HepG2 (cell line): ENCODE results near the gene RNPEPL1. TPM values are rescaled to one million over a fixed set of nuclear protein-coding genes. Genes with fewer than 3 reads are reported as not detected.

ENCODE experiments used
- ATAC-seq: fragments of 200-7000 bp; cut with Tn5 transposase; 3 replicates; pipeline ENCODE4 v1.9.1; 2020; ENCODE audit warnings: mild to moderate bottlenecking, moderate library complexity
- BruUV-seq: library from RNA; stranded (reverse); fragments of 400-500 nt; replicated peaks from 2 replicates; lab custom pipeline; 2021; lab: Mats Ljungman, UMichigan
- CTCF ChIA-PET: fragments of 300-600 bp; formaldehyde crosslinking; extraction: SDS; loops from one replicate; lab custom pipeline; 2021; ENCODE audit warnings: low total read pairs, inconsistent platforms, low intra/inter-chr PET ratio; lab: Yijun Ruan, JAX
- POLR2A ChIA-PET: fragments of 350-600 bp; sonication (Branson Sonifier 250); formaldehyde crosslinking; loops from one replicate; lab custom pipeline; 2020; ENCODE audit warnings: antibody characterized with exemption, inconsistent platforms; lab: Yijun Ruan, JAX
- DNase-seq: peaks from one replicate; pipeline ENCODE4 v3.0.0-alpha.2; 2015; ENCODE audit warnings: low spot score
- FAIRE-seq: peaks from 3 replicates; lab custom pipeline; 2011; peaks lifted over from hg19 to GRCh38; lab: Jason Lieb, UNC
- H2AFZ ChIP-seq: one replicate; pipeline ENCODE4 v1.6.1; 2011; ENCODE audit warnings: low read length, inconsistent platforms
- H3K27ac ChIP-seq: fragments of 300-600 bp; 3 replicates; pipeline ENCODE4 v1.8.0; 2011; ENCODE audit warnings: mixed run types, mild to moderate bottlenecking, mixed read lengths, low read length, inconsistent platforms; ENCODE audit not compliant: insufficient read depth; ENCODE audit errors: extremely low read length
- H3K27me3 ChIP-seq, 2 experiments: fragments of 200-600 bp in 1 of 2; 2 replicates in 1 of 2; 3 replicates in 1 of 2; pipeline versions ENCODE4 v1.6.0 to v1.8.0; 2011; ENCODE audit warnings: low read length in 2 of 2, mild to moderate bottlenecking in 2 of 2, moderate library complexity in 2 of 2, inconsistent platforms in 1 of 2; ENCODE audit not compliant: insufficient read depth in 2 of 2, control insufficient read depth in 1 of 2
- H3K36me3 ChIP-seq, 2 experiments: fragments of 200-600 bp in 1 of 2; replicated peaks in 1 of 2; 2 replicates in 1 of 2; 3 replicates in 1 of 2; pipeline versions ENCODE4 v1.5.1 to v1.8.0; 2011; ENCODE audit warnings: low read length in 2 of 2, inconsistent platforms in 1 of 2; ENCODE audit not compliant: insufficient read depth in 2 of 2, control insufficient read depth in 1 of 2
- H3K4me1 ChIP-seq: 2 replicates; pipeline ENCODE4 v1.5.1; 2012; ENCODE audit warnings: low read length, inconsistent platforms; ENCODE audit not compliant: insufficient read depth
- H3K4me2 ChIP-seq: 2 replicates; pipeline ENCODE4 v1.6.0; 2011; ENCODE audit warnings: low read depth, low read length, inconsistent platforms
- H3K4me3 ChIP-seq, 3 experiments: fragments of 200-600 bp in 1 of 3; sonication (generic), shearing (Covaris generic) in 1 of 3; replicated peaks in 1 of 3; 2 replicates each; pipeline ENCODE4 v1.5.1; 2011 to 2016; ENCODE audit warnings: low read length in 3 of 3, inconsistent platforms in 2 of 3, low read depth in 2 of 3, mild to moderate bottlenecking in 2 of 3, control low read depth in 1 of 3, mixed read lengths in 1 of 3; ENCODE audit not compliant: insufficient read depth in 1 of 3
- H3K79me2 ChIP-seq: one replicate; pipeline ENCODE4 v1.6.1; 2011; ENCODE audit warnings: low read length, inconsistent platforms; ENCODE audit not compliant: insufficient read depth
- H3K9ac ChIP-seq: 2 replicates; pipeline ENCODE4 v1.6.0; 2011; ENCODE audit warnings: mild to moderate bottlenecking, low read depth, low read length, inconsistent platforms; ENCODE audit not compliant: insufficient read depth
- H3K9me3 ChIP-seq: 2 replicates; pipeline ENCODE4 v1.5.1; 2012; ENCODE audit warnings: mild to moderate bottlenecking, low read length
- H4K20me1 ChIP-seq: 2 replicates; pipeline ENCODE4 v1.6.0; 2011; ENCODE audit warnings: inconsistent platforms, mild to moderate bottlenecking, low read length, moderate library complexity; ENCODE audit not compliant: insufficient read depth
- FOXP1 ChIP-seq, 2 experiments: fragments of 450-650 bp in 1 of 2; IDR thresholded peaks; 2 replicates each; pipeline ENCODE4 v1.6.1; 2017 to 2018; ENCODE audit warnings: antibody characterized with exemption in 1 of 2
- HDAC6 ChIP-seq: fragments of 200-600 bp; sonication (generic); IDR thresholded peaks from 2 replicates; pipeline ENCODE4 v1.7.0; 2017; ENCODE audit warnings: mild to moderate bottlenecking, antibody characterized with exemption, low read length, low read depth
- MTA1 ChIP-seq: sonication (generic); formaldehyde crosslinking; IDR thresholded peaks from 2 replicates; pipeline ENCODE4 v1.4.0; 2020; ENCODE audit warnings: missing genetic modification reagents, mild to moderate bottlenecking, borderline replicate concordance
- NFIC ChIP-seq: IDR thresholded peaks from 2 replicates; pipeline ENCODE4 v1.6.1; 2012; ENCODE audit warnings: mild to moderate bottlenecking, low read length, inconsistent platforms
- RFX3 ChIP-seq: IDR thresholded peaks from 2 replicates; pipeline ENCODE4 v1.6.1; 2016; ENCODE audit warnings: missing biosample characterization, missing genetic modification reagents
- SOX6 ChIP-seq, 2 experiments: fragments of 450-650 bp in 1 of 2; sonication (generic) in 1 of 2; formaldehyde crosslinking in 1 of 2; IDR thresholded peaks; 2 replicates each; pipeline versions ENCODE4 v1.4.0 to v1.6.1; 2017 to 2020; ENCODE audit warnings: antibody characterized with exemption in 1 of 2, mild to moderate bottlenecking in 1 of 2, missing genetic modification reagents in 1 of 2
- ZNF10 ChIP-seq: sonication (generic); formaldehyde crosslinking; IDR thresholded peaks from 2 replicates; pipeline ENCODE4 v1.4.0; 2020; ENCODE audit warnings: mild to moderate bottlenecking, low read depth, missing genetic modification reagents, borderline replicate concordance
- WGBS: methylation state at CpG from one replicate; pipeline ENCODE4 v1.1.6; 2017; ENCODE audit warnings: low lambda C conversion rate; 5-methylcytosine and 5-hydroxymethylcytosine counted together
- in situ Hi-C: cut with HindIII; loops from 2 replicates; pipeline ENCODE4 v1.10.0; 2017; ENCODE audit warnings: low pct_unique_long_range_greater_than_20kb; ENCODE audit not compliant: extremely low pct_ligation_motif_present
- intact Hi-C: fragments of 100-400 bp; cut with micrococcal nuclease; formaldehyde crosslinking; loops from one replicate; pipeline ENCODE4 v1.10.0; 2022; ENCODE audit not compliant: unreplicated experiment
- polyA plus RNA-seq, 8 experiments: library from polyadenylated mRNA; depleted of rRNA in 3 of 8; stranded (reverse) in 7 of 8; unstranded in 1 of 8; fragments of >200 nt; fragmentation: Illumina TruSeq in 4 of 8; extraction: Trizol in 4 of 8; gene quantifications; 2 replicates each; pipeline versions ENCODE4 v1.2.1 to v1.2.3, GENCODE V29; 2011 to 2016; ENCODE audit warnings: low read depth in 4 of 8, missing spikeins in 1 of 8, mixed read lengths in 1 of 8; ENCODE audit not compliant: insufficient read depth in 1 of 8
- total RNA-seq, 5 experiments: library from RNA; depleted of rRNA; stranded (reverse); fragments of >200 nt; fragmentation: Illumina TruSeq; extraction: Trizol; gene quantifications; 2 replicates each; pipeline ENCODE4 v1.2.3, GENCODE V29; 2016; ENCODE audit warnings: low read depth in 1 of 5
- TF ChIP-seq, protein P1 (sequence below): sonication (generic); formaldehyde crosslinking; IDR thresholded peaks from 2 replicates; pipeline ENCODE4 v1.4.0; 2020; ENCODE audit warnings: missing genetic modification reagents
- TF ChIP-seq, protein P2 (sequence below): sonication (generic); formaldehyde crosslinking; IDR thresholded peaks from 2 replicates; pipeline ENCODE4 v1.4.0; 2020; ENCODE audit warnings: missing genetic modification reagents, borderline replicate concordance
- TF ChIP-seq, protein P3 (sequence below): sonication (generic); formaldehyde crosslinking; IDR thresholded peaks from 2 replicates; pipeline ENCODE4 v1.4.0; 2020; ENCODE audit warnings: missing genetic modification reagents
- TF ChIP-seq, protein P4 (sequence below): sonication (generic); formaldehyde crosslinking; IDR thresholded peaks from 2 replicates; pipeline ENCODE4 v1.4.0; 2020; ENCODE audit warnings: mild to moderate bottlenecking, missing genetic modification reagents
- TF ChIP-seq, protein P5 (sequence below): fragments of 450-650 bp; IDR thresholded peaks from 2 replicates; pipeline ENCODE4 v1.6.1; 2016

RNPEPL1 gene
- total and polyA plus RNA-seq, 2 of the 13 experiments (the other 11 are each of a cell fraction or from before 2014, with no cell fraction given), result 13.0 to 18.0 TPM

DNA sequence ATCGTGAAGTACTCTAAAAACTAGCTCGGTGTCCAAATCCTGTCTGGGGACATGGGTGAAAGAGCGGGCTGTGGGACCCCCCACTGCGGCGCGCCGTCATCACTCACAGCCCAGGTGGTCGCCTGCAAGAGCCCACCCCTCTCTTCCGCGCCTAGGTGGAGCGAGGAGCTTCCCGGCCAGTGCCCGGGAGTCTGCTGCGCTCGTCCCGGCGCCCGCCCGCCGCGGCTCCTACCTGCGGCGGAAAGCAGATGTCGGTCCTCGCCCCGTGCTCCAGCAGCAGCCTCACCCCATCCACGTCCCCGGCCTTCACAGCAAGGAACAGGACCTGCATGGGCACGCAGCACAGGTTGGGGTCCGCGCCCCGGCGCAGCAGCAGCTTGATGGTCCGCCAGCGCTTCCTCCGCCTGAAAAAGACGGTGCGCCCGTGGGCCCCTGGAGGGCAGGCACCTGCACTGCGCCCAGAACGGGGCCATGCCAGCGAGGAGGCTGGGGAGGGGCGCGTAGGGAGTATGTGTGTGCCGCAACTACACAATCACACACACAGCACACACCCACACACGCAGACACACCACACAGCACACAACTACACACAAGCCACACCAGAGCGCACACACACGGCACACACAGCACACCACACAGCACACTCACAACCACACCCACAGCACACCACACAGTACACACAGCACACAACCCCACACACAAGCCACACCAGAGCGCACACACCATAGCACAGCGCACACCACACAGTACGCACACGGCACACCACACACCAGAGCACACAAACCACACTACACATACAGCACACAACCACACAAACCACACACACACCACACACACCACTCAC lies 47.9 kb upstream of the RNPEPL1 start:
- intact Hi-C loops (no loop called here), in situ Hi-C loops (loop anchor here (10.0 kb wide), 1 partner anchor 184 kb away; no protein-coding TSS in a partner anchor)
- peaks cover 7% of the 10 kb centered on the region for H3K9me3 ChIP-seq
- no peaks in the 10 kb centered on the region for H3K27me3 ChIP-seq
- H3K36me3 ChIP-seq, result peaks cover 12 to 29% of the 10 kb centered on the region in 2 experiments
- no peak overlapping the region for H3K4me2 ChIP-seq
- H3K79me2 ChIP-seq, result no peaks in the 10 kb centered on the region
- H2AFZ ChIP-seq, result no peak overlapping the region
- H3K4me1 ChIP-seq, result no peaks in the 10 kb centered on the region
- ChIA-PET CTCF (no interaction called here), POLR2A (no interaction called here)
- 97% methylated on average over 50 of the region's 52 CpGs for WGBS
- ATAC-seq (peak; percentile 22), FAIRE-seq (peak; percentile 66), DNase-seq (no peak)
- H4K20me1 ChIP-seq, result no peaks in the 10 kb centered on the region
- no TSS peak for BruUV-seq
- H3K9ac ChIP-seq, result no peak overlapping the region
- no peak overlapping the region for H3K4me3 ChIP-seq
- H3K27ac ChIP-seq, result no peak overlapping the region
- TF ChIP-seq SOX6 (IDR thresholded peaks at IDR 0.05) (0 out of 2 replicates have a peak, but pooled peaks have one; percentile 62), SOX6 (CRISPR knock-in tag; IDR thresholded peaks at IDR 0.05) (no peak), NFIC (no peak), ZNF10 (CRISPR knock-in tag) (no peak), HDAC6 (no peak), RFX3 (CRISPR knock-in tag) (no peak), FOXP1 (IDR thresholded peaks at IDR 0.05) (0 out of 2 replicates have a peak, but pooled peaks have one; percentile 30), FOXP1 (CRISPR knock-in tag; IDR thresholded peaks at IDR 0.05) (no peak), MTA1 (0 out of 2 replicates have a peak, but pooled peaks have one; percentile 16)
- TF ChIP-seq, protein P1, sequence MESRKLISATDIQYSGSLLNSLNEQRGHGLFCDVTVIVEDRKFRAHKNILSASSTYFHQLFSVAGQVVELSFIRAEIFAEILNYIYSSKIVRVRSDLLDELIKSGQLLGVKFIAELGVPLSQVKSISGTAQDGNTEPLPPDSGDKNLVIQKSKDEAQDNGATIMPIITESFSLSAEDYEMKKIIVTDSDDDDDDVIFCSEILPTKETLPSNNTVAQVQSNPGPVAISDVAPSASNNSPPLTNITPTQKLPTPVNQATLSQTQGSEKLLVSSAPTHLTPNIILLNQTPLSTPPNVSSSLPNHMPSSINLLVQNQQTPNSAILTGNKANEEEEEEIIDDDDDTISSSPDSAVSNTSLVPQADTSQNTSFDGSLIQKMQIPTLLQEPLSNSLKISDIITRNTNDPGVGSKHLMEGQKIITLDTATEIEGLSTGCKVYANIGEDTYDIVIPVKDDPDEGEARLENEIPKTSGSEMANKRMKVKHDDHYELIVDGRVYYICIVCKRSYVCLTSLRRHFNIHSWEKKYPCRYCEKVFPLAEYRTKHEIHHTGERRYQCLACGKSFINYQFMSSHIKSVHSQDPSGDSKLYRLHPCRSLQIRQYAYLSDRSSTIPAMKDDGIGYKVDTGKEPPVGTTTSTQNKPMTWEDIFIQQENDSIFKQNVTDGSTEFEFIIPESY (CRISPR knock-in tag), result peak; percentile 59
- TF ChIP-seq, protein P2, sequence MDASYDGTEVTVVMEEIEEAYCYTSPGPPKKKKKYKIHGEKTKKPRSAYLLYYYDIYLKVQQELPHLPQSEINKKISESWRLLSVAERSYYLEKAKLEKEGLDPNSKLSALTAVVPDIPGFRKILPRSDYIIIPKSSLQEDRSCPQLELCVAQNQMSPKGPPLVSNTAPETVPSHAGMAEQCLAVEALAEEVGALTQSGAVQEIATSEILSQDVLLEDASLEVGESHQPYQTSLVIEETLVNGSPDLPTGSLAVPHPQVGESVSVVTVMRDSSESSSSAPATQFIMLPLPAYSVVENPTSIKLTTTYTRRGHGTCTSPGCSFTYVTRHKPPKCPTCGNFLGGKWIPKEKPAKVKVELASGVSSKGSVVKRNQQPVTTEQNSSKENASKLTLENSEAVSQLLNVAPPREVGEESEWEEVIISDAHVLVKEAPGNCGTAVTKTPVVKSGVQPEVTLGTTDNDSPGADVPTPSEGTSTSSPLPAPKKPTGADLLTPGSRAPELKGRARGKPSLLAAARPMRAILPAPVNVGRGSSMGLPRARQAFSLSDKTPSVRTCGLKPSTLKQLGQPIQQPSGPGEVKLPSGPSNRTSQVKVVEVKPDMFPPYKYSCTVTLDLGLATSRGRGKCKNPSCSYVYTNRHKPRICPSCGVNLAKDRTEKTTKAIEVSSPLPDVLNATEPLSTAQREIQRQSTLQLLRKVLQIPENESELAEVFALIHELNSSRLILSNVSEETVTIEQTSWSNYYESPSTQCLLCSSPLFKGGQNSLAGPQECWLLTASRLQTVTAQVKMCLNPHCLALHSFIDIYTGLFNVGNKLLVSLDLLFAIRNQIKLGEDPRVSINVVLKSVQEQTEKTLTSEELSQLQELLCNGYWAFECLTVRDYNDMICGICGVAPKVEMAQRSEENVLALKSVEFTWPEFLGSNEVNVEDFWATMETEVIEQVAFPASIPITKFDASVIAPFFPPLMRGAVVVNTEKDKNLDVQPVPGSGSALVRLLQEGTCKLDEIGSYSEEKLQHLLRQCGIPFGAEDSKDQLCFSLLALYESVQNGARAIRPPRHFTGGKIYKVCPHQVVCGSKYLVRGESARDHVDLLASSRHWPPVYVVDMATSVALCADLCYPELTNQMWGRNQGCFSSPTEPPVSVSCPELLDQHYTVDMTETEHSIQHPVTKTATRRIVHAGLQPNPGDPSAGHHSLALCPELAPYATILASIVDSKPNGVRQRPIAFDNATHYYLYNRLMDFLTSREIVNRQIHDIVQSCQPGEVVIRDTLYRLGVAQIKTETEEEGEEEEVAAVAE, result no peak
- TF ChIP-seq, protein P3, sequence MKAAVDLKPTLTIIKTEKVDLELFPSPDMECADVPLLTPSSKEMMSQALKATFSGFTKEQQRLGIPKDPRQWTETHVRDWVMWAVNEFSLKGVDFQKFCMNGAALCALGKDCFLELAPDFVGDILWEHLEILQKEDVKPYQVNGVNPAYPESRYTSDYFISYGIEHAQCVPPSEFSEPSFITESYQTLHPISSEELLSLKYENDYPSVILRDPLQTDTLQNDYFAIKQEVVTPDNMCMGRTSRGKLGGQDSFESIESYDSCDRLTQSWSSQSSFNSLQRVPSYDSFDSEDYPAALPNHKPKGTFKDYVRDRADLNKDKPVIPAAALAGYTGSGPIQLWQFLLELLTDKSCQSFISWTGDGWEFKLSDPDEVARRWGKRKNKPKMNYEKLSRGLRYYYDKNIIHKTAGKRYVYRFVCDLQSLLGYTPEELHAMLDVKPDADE, result no peak
- TF ChIP-seq, protein P4, sequence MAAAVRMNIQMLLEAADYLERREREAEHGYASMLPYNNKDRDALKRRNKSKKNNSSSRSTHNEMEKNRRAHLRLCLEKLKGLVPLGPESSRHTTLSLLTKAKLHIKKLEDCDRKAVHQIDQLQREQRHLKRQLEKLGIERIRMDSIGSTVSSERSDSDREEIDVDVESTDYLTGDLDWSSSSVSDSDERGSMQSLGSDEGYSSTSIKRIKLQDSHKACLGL (CRISPR knock-in tag), result peak; percentile 39; the same call in 1 of the 2 replicates
- TF ChIP-seq, protein P5, sequence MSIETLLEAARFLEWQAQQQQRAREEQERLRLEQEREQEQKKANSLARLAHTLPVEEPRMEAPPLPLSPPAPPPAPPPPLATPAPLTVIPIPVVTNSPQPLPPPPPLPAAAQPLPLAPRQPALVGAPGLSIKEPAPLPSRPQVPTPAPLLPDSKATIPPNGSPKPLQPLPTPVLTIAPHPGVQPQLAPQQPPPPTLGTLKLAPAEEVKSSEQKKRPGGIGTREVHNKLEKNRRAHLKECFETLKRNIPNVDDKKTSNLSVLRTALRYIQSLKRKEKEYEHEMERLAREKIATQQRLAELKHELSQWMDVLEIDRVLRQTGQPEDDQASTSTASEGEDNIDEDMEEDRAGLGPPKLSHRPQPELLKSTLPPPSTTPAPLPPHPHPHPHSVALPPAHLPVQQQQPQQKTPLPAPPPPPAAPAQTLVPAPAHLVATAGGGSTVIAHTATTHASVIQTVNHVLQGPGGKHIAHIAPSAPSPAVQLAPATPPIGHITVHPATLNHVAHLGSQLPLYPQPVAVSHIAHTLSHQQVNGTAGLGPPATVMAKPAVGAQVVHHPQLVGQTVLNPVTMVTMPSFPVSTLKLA, result 0 out of 2 replicates have a peak, but pooled peaks have one; percentile 3
